Stimulated activated CD8-positive, alpha-beta memory T cell treated with anti-CD3 and anti-CD28 coated beads, Interleukin-7, amount 100 ng/mL, for 4 hours (primary cell): Measurements from ENCODE around the gene NPBWR2.
"Not testable (repeated sequence)": the region's sequence is repeated elsewhere in the genome, so short reads cannot be mapped to it uniquely, and the experiment has no call there.

Source experiments
- DNase-seq, 2 donors: peaks; one replicate each; pipeline ENCODE4 v3.0.0-alpha.2; 2020; ENCODE audit warnings: low read depth in 2 of 2

The NPBWR2 gene

DNA sequence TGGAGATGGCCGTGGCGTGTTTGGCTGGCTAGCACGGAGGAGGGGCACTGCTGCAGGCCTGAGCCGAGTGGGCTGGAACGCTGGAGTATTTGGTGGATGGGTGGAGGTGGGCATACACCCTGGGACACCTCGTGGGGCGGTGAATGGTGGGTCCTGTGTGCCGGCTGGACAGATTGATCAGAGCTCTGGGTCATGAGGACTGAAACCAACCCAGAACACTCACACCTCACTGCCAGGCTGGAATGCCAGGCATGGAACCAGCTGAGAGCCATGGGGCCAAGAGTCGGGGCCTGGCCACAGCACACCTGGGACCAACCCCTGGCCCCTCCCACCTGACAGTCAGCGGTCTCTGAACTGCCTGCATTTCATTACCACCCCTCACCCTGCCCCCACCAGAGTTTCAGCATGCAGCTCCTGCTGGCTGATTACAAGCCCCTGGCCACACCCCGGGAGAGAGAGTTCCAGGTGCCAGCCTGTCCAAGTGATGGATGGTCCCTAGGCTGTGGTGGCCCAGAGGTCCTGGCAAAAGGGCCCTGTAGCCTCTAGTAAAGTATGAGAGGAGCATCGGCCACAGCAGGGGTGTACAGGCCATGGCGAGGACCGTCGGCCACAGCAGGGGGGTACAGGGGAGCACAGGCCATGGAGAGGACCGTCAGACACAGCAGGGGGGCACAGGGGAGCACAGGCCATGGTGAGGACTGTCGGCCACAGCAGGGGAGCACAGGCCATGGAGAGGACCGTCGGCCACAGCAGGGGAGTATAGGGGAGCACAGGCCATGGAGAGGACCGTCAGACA lies 3.3 kb downstream of the NPBWR2 start:
- no peak for DNase-seq

DNA sequence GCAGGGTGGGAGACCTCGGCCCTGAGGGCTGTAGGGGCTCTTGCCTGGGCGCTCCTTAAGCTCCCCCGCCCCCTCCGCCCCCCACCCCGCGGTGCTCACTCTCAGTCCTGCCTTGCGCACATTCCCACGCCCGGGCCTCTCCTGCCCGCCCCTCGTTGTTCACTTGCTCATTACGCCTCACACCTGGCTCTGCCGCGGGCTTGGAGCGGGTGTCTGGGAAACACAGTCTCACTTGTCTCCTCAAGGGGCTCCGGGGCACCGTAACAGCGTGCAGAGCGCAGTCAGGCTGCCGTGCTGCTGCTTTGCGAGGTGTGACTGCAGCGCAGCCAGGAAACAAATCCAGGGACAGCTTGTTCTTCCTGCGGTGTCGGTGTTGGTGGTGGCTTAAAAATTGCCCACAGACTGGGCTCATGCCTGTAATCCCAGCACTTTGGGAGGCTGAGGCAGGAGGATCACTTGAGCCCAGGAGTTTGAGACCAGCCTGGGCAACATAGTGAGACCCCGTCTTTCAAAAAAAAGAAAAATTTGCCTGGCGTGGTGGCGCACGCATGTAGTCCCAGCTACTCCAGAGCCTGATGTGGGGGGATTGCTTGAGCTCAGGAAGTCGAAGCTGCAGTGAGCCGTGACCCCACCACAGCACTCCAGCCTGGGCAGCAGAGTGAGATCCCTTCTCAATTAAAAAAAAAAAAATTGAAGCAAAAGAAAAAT lies 4.6 kb downstream of the NPBWR2 start:
- no peak for DNase-seq

DNA sequence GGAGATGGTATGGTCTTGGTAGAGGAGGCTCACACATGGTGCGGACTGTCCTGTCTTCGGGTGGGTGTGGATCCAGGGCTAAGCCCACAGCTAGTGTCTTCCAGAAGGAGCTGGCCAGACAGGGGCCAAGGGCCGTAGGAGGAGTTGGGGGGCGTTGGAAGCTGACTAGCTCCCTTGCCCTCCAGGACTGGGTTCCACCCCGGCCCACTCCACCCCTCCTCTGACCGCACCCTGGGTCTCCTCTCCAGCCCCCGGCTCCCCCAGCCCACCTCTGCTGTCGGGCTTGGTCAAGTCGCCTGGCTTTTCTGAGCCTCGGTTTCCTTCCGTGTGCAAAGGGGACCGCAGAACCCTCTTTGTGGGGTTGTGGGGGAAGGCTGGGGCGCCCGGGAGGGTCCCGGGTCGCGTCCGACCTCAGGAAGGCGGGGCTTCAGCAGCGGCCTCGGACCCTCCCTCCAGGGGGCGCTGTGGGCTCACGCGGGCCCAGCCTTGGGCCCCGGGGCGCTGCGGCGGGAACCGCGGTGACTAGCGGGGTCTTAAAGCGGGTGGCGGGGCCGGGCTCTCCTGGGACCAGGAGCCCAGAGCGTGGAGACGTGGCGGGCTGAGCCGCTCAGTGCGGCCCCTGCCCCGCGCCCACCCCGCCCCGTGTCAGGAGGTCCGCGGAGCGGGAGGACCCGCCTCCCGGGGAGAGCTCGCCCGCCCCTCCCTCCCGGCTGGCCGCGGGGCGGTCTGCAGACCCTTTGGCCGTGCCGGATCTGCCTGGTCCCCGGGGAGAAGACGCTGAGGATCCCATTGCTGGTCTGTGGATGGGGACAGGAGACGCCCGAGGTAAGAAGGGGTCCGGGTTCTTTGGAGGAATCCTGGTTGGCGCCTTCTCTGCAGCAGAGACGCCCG lies 5.4 kb downstream of the NPBWR2 start:
- peak in 1 of 2 donors; percentile 41 for DNase-seq

DNA sequence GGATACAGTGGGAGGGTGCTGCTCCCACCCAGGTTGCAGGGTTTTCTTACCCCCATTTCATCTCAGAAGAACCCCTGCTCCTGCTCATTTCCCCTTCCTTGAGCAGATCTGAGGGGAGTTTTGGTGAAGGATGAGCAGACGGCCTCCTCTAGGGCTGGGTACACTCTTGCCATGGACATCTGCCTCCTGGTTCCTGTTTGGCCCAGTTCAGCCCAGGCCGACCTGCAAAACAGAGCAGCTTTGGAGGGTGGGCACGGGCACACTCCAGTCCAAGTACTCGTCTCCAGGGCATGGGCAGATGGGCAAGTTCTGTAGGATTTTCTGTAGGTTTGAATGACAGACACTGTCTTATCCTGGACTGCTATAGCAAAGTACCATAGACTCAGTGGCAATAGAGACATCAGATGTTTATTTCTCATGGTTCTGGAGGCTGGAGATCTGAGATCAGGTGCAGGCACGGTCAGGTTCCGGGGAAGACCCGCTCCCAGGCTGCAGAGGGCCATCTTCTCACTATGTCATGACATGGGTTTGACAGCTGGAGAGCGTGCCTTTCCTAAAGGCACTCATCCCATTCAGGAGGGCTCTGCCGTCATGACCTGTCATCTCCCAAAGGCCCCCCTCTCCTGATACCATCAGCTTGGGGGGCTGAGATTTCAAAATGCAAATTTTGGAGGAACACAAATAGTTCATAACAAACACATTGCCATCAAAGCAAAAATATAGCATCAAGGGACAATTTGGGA lies 6.2 kb downstream of the NPBWR2 start:
- DNase-seq: no peak

DNA sequence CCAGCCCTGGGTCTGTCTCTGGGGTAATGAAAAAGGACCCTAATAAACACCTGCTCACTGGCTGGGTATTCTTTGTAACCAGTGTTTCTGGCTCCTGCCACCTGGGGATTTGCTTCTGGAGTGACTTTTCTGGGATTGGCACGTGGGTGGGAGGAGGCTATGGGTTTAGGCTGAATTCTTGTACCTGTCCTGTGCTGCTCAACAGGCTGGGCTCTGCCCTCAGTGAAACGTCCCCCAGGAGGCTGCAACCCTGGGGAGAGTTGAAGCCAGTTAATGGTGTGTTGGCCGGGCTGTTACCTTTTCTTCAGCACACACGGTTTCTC lies 6.8 kb downstream of the NPBWR2 start:
- DNase-seq: no peak

DNA sequence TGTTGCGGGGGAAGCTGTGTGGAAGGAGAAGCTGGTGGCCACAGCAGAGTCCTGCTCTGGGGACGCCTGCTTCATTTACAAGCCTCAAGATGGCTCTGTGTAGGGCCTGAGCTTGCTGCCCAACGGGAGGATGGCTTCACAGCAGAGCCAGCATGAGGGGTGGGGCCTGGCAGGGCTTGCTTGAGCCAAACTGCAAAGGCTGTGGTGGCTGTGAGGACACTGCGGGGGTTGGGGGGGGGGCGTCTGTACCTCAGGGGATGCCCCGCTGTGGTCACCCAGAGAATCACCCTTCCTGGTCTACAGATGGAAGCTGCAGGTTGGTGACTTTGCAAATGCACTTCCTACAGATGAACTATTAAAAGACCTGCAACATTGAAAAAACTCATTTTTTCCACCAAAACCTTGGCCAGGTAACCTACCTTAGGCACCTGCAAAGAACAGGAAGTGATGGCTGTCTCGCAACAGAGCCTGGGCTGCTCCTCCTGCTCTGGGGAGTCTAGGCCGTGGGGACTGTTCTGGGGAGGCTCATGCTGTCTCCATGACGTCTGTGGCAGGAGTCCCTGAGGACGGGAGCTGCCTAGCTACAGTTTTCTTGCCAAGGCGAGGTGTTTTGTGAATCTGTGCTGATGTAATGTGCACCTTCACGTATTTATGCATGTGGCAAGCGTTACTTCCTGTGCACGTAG lies 7.3 kb downstream of the NPBWR2 start:
- DNase-seq: no peak

DNA sequence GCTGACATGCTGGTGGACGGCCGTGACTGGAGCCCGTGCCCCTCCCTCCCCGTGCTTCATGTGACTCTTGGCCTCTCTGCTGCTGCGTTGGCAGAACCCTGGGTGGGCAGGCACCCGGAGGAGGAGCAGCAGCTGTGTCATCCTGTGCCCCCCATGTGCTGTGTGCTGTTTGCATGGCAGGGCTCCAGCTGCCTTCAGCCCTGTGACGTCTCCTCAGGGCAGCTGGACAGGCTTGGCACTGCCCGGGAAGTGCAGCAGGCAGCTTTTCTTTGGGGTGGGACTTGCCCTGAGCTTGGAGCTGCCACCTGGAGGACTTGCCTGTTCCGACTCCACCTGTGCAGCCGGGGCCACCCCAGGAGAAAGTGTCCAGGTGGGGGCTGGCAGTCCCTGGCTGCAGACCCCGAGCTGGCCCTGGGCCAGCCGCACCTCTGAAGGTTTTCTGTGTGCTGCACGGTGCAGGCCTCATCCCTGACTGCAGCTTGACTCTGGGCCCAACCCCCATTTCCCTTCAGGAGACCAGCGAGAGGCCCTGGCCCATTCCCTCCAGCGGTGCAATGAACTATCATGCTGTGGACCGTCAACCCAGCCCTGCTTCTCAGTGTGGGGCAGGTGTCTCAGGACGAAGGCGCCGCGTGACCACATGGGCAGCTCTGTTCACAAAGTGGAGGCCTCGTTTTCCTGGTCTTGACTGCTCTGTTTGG lies 8.1 kb downstream of the NPBWR2 start:
- no peak for DNase-seq

DNA sequence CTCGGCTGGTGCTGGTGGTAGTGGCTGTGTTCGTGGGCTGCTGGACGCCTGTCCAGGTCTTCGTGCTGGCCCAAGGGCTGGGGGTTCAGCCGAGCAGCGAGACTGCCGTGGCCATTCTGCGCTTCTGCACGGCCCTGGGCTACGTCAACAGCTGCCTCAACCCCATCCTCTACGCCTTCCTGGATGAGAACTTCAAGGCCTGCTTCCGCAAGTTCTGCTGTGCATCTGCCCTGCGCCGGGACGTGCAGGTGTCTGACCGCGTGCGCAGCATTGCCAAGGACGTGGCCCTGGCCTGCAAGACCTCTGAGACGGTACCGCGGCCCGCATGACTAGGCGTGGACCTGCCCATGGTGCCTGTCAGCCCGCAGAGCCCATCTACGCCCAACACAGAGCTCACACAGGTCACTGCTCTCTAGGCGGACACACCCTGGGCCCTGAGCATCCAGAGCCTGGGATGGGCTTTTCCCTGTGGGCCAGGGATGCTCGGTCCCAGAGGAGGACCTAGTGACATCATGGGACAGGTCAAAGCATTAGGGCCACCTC lies 8.8 kb downstream of the NPBWR2 start:
- DNase-seq: no peak

DNA sequence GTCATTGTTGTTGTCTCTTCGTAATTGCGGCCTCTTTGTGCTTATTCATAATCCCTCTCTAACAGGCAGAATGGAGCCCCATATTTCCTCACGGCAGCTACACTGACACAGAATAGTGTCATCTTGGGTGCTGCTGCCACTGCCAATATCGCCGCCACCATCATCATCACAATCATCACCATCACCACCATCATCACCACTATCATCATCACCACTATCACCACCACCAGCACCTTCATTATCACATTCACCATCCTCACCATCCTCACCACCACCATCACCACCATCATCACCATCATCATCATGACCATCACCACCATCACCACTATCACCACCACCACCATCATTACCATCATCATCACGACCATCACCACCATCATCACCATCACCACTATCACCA lies 10.8 kb downstream of the NPBWR2 start:
- no peak for DNase-seq

DNA sequence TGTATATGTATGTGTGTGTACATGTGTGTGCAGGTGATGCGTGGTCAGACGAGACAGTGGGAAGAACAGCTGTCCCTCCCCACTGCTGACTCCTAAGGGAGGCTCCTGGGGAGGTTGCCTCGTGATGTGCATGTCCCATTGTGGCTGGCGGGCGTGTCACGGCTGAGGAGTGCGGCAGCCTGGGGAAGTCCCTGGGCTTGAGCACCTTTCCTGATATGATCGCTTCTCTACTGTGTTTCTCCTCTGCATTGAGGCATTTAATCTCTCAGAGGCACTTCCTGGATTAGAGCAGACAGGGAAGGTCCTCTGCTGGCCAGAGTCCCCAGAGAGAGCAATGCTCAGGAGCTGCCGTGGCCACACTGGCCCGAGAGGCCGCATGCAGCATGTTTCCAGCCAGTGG lies 11.4 kb downstream of the NPBWR2 start:
- DNase-seq: no peak

DNA sequence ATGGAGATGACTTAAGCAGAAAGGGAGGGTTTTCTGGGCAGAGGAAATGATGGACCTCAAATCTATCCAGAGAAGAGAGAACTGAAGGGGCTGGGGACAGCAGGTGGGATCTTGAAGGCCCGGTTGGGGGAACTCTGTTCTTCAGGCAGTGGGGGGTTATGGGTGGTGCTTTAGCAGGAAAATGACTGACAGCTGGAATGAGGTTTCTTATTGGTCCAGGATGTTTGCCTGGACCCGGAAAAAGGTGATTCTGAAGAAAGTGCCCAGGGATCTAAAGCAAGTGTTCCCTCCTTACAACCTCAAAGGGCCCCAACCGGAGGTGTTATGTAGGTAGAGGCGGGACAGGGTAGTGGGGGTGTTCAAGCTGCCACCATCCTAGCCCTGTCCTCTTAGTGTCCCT lies 11.9 kb downstream of the NPBWR2 start:
- DNase-seq: no peak

DNA sequence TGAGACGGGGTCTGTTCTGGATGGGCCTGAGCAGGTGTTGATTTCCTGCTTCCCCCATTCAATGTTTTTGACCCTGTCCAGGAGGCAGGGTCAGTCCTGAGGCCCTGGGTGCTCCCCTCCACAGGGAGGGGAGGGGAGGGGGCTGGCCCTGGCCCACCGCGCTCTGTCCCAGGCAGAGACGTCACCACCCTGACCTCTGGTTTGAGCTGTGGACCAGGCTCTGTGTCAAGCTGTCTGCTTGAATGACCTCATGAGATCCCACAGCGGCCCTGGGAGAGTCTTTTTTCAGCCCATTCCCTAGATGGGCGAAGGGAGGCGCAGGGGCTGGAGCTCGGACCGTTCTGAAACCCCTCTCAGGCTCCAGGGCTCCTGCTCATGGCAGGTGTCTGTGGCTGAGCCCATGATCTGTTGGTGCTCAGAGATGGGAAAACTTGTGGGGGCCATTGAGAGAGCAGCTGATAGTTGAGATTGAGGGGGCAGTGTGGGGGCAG lies 14.3 kb downstream of the NPBWR2 start:
- no peak for DNase-seq

DNA sequence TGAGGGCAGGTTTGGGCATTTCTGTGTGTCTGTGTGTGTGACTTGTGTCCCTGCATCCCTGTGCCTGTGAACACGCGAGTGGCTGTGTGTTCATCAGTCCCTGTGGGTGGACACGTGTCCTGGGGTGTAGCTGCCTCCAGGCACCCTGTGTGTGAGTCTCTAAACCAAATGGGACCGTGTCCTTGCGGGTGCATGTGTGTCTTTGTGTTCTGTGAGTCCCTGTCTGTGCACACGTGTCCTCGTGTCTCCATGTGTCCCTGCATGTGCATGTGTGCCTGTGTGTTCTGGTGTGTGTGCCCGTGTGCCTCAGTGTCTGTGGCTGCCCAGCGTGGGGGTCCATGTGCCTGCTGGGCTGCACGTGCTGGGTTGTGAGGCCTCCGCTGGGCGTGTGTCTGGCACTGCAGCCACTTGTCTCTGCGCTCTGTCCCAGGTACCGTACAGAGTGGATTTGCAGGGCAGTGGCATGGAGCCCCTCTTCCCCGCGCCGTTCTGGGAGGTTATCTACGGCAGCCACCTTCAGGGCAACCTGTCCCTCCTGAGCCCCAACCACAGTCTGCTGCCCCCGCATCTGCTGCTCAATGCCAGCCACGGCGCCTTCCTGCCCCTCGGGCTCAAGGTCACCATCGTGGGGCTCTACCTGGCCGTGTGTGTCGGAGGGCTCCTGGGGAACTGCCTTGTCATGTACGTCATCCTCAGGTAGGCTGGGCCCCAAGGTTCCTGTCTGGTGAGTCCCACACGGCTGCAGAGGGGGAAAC lies 14.9 kb downstream of the NPBWR2 start:
- DNase-seq: no peak

DNA sequence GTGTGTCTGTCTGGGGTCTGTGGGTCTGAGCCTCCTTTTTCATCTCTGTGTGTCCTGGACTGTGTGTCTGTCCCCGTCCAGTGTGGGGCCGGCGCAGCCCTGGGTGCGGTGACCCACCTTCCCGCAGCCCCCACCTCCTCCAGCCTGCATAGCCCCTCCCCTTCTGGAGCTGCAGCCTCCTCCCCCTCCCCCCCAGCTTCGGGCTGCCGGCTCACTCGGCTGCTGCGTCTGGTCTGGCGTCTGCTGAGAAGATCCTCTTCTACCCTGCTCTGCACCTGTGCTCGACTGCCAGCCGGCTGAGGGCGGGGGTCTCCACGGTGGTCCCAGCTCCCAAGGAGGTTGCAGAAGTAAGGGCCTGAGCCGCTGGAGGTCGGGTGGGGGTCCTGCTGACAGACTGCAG lies 15.6 kb downstream of the NPBWR2 start:
- DNase-seq: no peak

DNA sequence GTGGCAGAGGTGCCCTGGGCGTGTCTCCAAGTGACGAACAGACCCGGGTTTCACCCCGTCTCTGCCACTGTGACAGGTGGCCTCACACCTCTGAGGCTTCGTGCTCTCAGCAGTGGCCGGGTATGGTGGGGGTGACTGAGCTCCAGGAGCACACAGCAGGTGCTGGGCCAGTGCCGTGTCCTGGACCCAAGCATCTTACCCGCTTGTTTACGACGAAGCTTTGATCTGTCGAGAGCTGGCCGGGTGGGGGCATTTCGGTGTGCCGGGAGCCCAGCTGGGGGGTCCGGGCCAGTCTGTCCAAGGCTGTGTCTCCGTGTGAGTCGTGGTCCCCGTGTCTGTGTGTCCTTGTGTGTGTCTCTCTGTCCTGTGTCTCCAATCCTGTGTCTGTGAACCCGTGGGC lies 16.0 kb downstream of the NPBWR2 start:
- no peak for DNase-seq

DNA sequence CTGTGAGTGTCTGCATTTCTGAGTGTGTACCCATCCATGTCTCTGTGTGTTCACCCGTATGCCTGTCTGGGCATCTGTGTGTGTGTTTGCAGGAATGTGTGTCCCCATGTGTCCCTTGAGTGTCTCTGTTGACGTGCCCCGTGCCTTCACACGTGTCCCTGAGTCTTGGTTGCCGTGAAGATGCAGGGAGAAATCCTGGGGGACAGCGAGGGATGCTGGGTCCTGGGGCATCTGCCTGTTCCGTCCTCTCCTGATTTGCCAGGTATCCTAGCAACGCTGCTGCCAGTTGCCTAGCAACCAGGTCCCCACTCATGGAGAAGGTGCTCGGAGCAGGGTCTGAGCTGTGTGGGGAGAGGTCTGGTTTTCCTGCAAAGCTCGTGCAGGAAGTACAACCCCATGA lies 17.2 kb downstream of the NPBWR2 start:
- no peak for DNase-seq

DNA sequence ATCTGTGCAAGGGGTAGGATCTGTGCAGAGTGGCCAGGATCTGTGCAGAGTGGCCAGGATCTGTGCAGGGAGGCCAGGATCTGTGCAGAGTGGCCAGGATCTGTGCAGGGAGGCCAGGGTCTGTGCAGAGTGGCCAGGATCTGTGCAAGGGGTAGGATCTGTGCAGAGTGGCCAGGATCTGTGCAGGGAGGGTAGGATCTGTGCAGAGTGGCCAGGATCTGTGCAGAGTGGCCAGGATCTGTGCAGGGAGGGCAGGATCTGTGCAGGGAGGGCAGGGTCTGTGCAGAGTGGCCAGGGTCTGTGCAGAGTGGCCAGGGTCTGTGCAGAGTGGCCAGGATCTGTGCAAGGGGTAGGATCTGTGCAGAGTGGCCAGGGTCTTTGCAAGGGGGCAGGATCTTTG lies 18.8 kb downstream of the NPBWR2 start:
- not testable (repeated sequence) for DNase-seq

DNA sequence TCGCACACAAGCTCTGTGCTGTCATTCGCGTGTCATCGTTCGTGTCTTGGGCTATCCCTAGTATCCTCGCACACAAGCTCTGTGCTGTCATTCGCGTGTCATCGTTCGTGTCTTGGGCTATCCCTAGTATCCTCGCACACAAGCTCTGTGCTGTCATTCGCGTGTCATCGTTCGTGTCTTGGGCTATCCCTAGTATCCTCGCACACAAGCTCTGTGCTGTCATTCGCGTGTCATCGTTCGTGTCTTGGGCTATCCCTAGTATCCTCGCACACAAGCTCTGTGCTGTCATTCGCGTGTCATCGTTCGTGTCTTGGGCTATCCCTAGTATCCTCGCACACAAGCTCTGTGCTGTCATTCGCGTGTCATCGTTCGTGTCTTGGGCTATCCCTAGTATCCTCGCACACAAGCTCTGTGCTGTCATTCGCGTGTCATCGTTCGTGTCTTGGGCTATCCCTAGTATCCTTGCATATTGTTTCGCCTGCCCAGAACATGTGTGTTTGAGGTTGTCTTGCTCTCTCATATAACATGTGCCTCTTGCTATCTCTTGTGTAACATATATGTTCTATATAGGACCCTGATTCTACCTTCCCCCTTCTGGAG lies 20.0 kb downstream of the NPBWR2 start:
- DNase-seq: not testable (repeated sequence)

DNA sequence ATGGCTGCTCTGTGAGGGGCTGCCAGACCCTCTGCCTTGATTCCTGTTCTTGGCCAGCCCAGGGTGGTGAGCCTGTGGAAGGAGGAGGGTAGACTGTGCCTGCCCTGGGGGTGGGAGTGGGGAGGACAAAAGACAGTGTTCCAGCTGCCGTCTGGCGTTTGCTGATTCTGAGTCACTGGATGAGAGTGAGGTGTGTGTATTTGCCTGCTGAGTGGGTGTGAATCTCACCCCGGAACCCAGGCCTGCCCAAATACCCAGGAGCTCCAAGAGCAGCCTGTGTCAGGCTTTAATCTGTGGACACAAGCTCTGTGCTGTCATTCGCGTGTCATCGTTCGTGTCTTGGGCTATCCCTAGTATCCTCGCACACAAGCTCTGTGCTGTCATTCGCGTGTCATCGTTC lies 20.6 kb downstream of the NPBWR2 start:
- DNase-seq: no peak
